K562 (cell line): ENCODE results near the gene LEMD1. TPM values are rescaled to one million over a fixed set of nuclear protein-coding genes. Genes with fewer than 3 reads are reported as not detected.

ENCODE experiments used
- MTA2 ChIP-seq: fragments of 450-650 bp; IDR thresholded peaks from 2 replicates; pipeline ENCODE4 v1.6.1; 2016; ENCODE audit warnings: low read depth
- TOE1 ChIP-seq, 2 experiments: fragments of 450-650 bp in 1 of 2; sonication (generic) in 1 of 2; formaldehyde crosslinking in 1 of 2; IDR thresholded peaks; 2 replicates each; pipeline versions ENCODE4 v1.7.1 to v1.8.0; 2016 to 2022; ENCODE audit warnings: borderline replicate concordance in 2 of 2, mild to moderate bottlenecking in 2 of 2, antibody characterized with exemption in 1 of 2, inconsistent platforms in 1 of 2, low read depth in 1 of 2, missing genetic modification reagents in 1 of 2, moderate library complexity in 1 of 2
- ZNF212 ChIP-seq: fragments of 450-650 bp; formaldehyde crosslinking; IDR thresholded peaks from 2 replicates; pipeline ENCODE4 v1.4.0; 2020; ENCODE audit warnings: mild to moderate bottlenecking
- polyA plus RNA-seq, 8 experiments: library from polyadenylated mRNA; depleted of rRNA in 4 of 8; stranded (reverse) in 5 of 8; unstranded in 3 of 8; fragments of >200 nt; fragmentation: Nextera tagmentation in 2 of 8; fragmentation: Illumina TruSeq in 1 of 8; extraction: Ambion mirVana in 2 of 8; extraction: Trizol in 1 of 8; gene quantifications; 2 replicates each; pipeline versions ENCODE4 v1.2.1 to v1.2.3, GENCODE V29; 2011 to 2014; ENCODE audit warnings: inconsistent platforms in 1 of 8, missing spikeins in 1 of 8
- total RNA-seq, 7 experiments: library from RNA; depleted of rRNA in 6 of 7; stranded (reverse); fragments of >200 nt in 6 of 7; fragmentation: Illumina TruSeq in 2 of 7; extraction: Trizol in 2 of 7; gene quantifications; 2 replicates each; pipeline versions ENCODE4 v1.2.1 to v1.2.3, GENCODE V29; 2011 to 2021; ENCODE audit warnings: low replicate concordance in 1 of 7
- TF ChIP-seq, protein P1 (sequence below): fragments of 200-800 bp; sonication (Bioruptor generic); IDR thresholded peaks from 2 replicates; pipeline ENCODE4 v1.6.1; 2017; ENCODE audit warnings: missing genetic modification characterization, missing compliant biosample characterization
- TF ChIP-seq, protein P2 (sequence below): sonication (generic); formaldehyde crosslinking; IDR thresholded peaks from 2 replicates; pipeline ENCODE4 v1.8.1; 2023; ENCODE audit warnings: mild to moderate bottlenecking, missing genetic modification reagents, moderate library complexity

Gene LEMD1
- total and polyA plus RNA-seq, 9 of the 15 experiments (the other 6 are each of a cell fraction or from before 2014, with no cell fraction given), result 0.11 to 2.4 (median 0.57) TPM; not detected in 1

DNA sequence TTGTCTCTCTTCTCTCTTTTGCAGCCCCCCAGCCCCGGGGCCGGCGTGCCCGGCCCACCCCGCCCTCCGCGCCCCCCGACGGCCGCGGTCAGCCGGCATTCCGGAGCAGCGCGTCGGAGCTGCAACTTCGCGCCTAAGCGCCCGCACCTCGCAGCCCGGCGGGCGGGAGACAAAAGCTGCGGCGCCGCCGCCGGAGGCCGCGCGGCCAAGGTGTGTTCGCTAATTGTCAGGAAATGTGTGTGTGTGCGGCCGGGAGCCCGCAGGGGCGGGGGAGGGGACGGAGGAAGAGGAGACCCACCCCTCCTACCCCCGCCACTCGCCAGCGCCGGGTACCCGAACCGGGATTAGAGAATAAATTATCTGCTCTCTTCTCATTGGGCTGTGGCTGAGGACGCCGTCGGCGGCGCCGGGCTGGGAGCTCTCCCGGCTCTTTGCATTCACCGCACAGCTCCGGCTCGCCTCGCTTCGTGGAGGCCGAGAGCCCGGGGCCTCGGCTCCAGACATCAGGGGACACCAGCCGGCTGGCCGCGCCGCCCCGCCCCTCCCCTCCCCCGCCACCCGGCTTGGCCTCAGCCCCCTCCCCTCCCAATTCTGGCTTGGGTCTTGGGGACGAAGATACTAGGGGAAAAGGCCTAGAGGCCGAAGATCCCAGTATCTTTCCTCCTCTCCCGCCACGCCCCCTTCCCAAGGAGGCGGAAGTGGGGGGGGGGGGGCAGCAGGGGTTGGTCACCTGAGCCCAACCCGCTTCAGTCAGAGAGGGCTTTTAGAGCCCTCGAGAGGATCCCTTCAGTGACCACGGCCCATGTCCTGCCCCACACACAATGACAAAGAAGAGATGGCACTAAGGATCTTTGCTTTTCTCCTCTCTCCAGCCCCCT lies 35.3 kb upstream of the LEMD1 start (continued):
- TF ChIP-seq ZNF212 (CRISPR knock-in tag) (no peak), TOE1 (IDR thresholded peaks at IDR 0.05; ENCODE audit: borderline replicate concordance) (no peak), TOE1 (CRISPR knock-in tag; IDR thresholded peaks at IDR 0.05; ENCODE audit: borderline replicate concordance, low read depth) (no peak), MTA2 (no peak)
- TF ChIP-seq, protein P1, sequence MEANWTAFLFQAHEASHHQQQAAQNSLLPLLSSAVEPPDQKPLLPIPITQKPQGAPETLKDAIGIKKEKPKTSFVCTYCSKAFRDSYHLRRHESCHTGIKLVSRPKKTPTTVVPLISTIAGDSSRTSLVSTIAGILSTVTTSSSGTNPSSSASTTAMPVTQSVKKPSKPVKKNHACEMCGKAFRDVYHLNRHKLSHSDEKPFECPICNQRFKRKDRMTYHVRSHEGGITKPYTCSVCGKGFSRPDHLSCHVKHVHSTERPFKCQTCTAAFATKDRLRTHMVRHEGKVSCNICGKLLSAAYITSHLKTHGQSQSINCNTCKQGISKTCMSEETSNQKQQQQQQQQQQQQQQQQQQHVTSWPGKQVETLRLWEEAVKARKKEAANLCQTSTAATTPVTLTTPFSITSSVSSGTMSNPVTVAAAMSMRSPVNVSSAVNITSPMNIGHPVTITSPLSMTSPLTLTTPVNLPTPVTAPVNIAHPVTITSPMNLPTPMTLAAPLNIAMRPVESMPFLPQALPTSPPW (CRISPR knock-in tag), result 0 out of 2 replicates have a peak, but pooled peaks have one; percentile 45
- TF ChIP-seq, protein P2, sequence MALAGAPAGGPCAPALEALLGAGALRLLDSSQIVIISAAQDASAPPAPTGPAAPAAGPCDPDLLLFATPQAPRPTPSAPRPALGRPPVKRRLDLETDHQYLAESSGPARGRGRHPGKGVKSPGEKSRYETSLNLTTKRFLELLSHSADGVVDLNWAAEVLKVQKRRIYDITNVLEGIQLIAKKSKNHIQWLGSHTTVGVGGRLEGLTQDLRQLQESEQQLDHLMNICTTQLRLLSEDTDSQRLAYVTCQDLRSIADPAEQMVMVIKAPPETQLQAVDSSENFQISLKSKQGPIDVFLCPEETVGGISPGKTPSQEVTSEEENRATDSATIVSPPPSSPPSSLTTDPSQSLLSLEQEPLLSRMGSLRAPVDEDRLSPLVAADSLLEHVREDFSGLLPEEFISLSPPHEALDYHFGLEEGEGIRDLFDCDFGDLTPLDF (CRISPR knock-in tag), result no peak
